DND-41 (cell line): ENCODE measurements around the gene CTBP2.

ENCODE experiments used
- ATAC-seq: fragments of 200-7000 bp; cut with Tn5 transposase; 3 replicates; pipeline ENCODE4 v1.9.1; 2021; ENCODE audit warnings: low read depth; ENCODE audit not compliant: insufficient read depth
- DNase-seq: peaks from one replicate; pipeline ENCODE4 v3.0.0-alpha.2; 2020
- H2AFZ ChIP-seq: 2 replicates; pipeline ENCODE4 v1.6.0; 2012; ENCODE audit warnings: low read depth, low read length
- H3K27ac ChIP-seq: 2 replicates; pipeline ENCODE4 v1.5.1; 2012; ENCODE audit warnings: low read length, inconsistent platforms
- H3K27me3 ChIP-seq: fragments of 200-600 bp; sonication (generic); 2 replicates; pipeline ENCODE4 v1.6.0; 2012; ENCODE audit warnings: low read length, mild to moderate bottlenecking, inconsistent platforms; ENCODE audit not compliant: insufficient read depth, poor library complexity
- H3K36me3 ChIP-seq: 2 replicates; pipeline ENCODE4 v1.5.1; 2012; ENCODE audit warnings: low read length, inconsistent platforms; ENCODE audit not compliant: insufficient read depth
- H3K4me1 ChIP-seq: 2 replicates; pipeline ENCODE4 v1.5.1; 2012; ENCODE audit warnings: mild to moderate bottlenecking, low read length; ENCODE audit not compliant: insufficient read depth
- H3K4me2 ChIP-seq: 2 replicates; pipeline ENCODE4 v1.6.0; 2012; ENCODE audit warnings: mild to moderate bottlenecking, moderate library complexity, low read length, inconsistent platforms; ENCODE audit not compliant: insufficient read depth
- H3K4me3 ChIP-seq, 2 experiments: fragments of 200-600 bp in 1 of 2; shearing (Covaris generic) in 1 of 2; 2 replicates each; pipeline ENCODE4 v1.5.1; 2012 to 2016; ENCODE audit warnings: inconsistent platforms in 2 of 2, low read length in 2 of 2, mild to moderate bottlenecking in 2 of 2, low read depth in 1 of 2, moderate library complexity in 1 of 2
- H3K79me2 ChIP-seq: 2 replicates; pipeline ENCODE4 v1.6.0; 2012; ENCODE audit warnings: low read length, inconsistent platforms; ENCODE audit not compliant: insufficient read depth
- H3K9ac ChIP-seq: 2 replicates; pipeline ENCODE4 v1.6.0; 2012; ENCODE audit warnings: low read depth, mild to moderate bottlenecking, inconsistent platforms, low read length, moderate library complexity
- H3K9me3 ChIP-seq: 2 replicates; pipeline ENCODE4 v1.5.1; 2012; ENCODE audit warnings: low read length, moderate library complexity, mild to moderate bottlenecking, inconsistent platforms; ENCODE audit not compliant: insufficient read depth, severe bottlenecking
- H4K20me1 ChIP-seq: 2 replicates; pipeline ENCODE4 v1.6.0; 2012; ENCODE audit warnings: low read length; ENCODE audit not compliant: insufficient read depth
- EZH2 ChIP-seq: IDR thresholded peaks from 3 replicates; pipeline ENCODE4 v1.6.1; 2012; ENCODE audit warnings: borderline replicate concordance, low read depth, mild to moderate bottlenecking, moderate library complexity, low read length, inconsistent platforms; ENCODE audit not compliant: severe bottlenecking
- TF ChIP-seq, protein P1 (sequence below): IDR thresholded peaks from 2 replicates; pipeline ENCODE4 v1.5.1; 2012; ENCODE audit warnings: borderline replicate concordance, low read length, moderate library complexity, mild to moderate bottlenecking; ENCODE audit not compliant: poor library complexity, severe bottlenecking; ENCODE audit errors: extremely low read depth

Gene CTBP2

GRCh38 chr10:125142946-125143345 lies 17.4 kb downstream of the CTBP2 start:
- Histone ChIP-seq H3K4me3 (no peak overlapping the region), H4K20me1 (peaks cover 68% of the 10 kb centered on the region), H3K27me3 (no peaks in the 10 kb centered on the region), H3K9me3 (no peaks in the 10 kb centered on the region), H3K9ac (no peak overlapping the region), H3K27ac (no peak overlapping the region), H2AFZ (no peak overlapping the region), H3K4me2 (no peak overlapping the region), H3K4me1 (no peaks in the 10 kb centered on the region), H3K79me2 (peaks cover 93% of the 10 kb centered on the region), H3K36me3 (peaks cover 9% of the 10 kb centered on the region)
- ATAC-seq: no peak
- TF ChIP-seq EZH2: no peak
- TF ChIP-seq, protein P1, sequence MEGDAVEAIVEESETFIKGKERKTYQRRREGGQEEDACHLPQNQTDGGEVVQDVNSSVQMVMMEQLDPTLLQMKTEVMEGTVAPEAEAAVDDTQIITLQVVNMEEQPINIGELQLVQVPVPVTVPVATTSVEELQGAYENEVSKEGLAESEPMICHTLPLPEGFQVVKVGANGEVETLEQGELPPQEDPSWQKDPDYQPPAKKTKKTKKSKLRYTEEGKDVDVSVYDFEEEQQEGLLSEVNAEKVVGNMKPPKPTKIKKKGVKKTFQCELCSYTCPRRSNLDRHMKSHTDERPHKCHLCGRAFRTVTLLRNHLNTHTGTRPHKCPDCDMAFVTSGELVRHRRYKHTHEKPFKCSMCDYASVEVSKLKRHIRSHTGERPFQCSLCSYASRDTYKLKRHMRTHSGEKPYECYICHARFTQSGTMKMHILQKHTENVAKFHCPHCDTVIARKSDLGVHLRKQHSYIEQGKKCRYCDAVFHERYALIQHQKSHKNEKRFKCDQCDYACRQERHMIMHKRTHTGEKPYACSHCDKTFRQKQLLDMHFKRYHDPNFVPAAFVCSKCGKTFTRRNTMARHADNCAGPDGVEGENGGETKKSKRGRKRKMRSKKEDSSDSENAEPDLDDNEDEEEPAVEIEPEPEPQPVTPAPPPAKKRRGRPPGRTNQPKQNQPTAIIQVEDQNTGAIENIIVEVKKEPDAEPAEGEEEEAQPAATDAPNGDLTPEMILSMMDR: no peak
- DNase-seq: no peak

- H3K27me3 ChIP-seq: no peaks in the 10 kb centered on the region
- H3K9ac ChIP-seq: no peak overlapping the region
- H3K9me3 ChIP-seq: no peaks in the 10 kb centered on the region
- H2AFZ ChIP-seq: no peak overlapping the region
- no peak overlapping the region for H3K4me2 ChIP-seq
- peaks cover 10% of the 10 kb centered on the region for H3K36me3 ChIP-seq
- ATAC-seq (no peak), DNase-seq (no peak)
- H4K20me1 ChIP-seq: peaks cover 66% of the 10 kb centered on the region
- peaks cover 93% of the 10 kb centered on the region for H3K79me2 ChIP-seq
- no peak overlapping the region for H3K4me3 ChIP-seq
- no peaks in the 10 kb centered on the region for H3K4me1 ChIP-seq
- TF ChIP-seq EZH2: no peak
- TF ChIP-seq, protein P1: no peak
- 0 out of 2 replicates have a peak overlapping the region, but pooled peaks have one; percentile 28 for H3K27ac ChIP-seq
These were observed 18.4 kb downstream of the CTBP2 start for GRCh38 chr10:125141860-125142484.

GRCh38 chr10:125141150-125141859 lies 19.1 kb downstream of the CTBP2 start:
- Histone ChIP-seq H3K27me3 (no peaks in the 10 kb centered on the region), H3K79me2 (peaks cover 93% of the 10 kb centered on the region), H3K4me3 (no peak overlapping the region), H3K27ac (peak overlapping the region; percentile 28; the same call in 1 of the 2 replicates), H2AFZ (no peak overlapping the region), H3K9me3 (no peaks in the 10 kb centered on the region), H3K4me2 (no peak overlapping the region), H3K9ac (no peak overlapping the region), H3K4me1 (no peaks in the 10 kb centered on the region), H3K36me3 (peaks cover 10% of the 10 kb centered on the region), H4K20me1 (peaks cover 67% of the 10 kb centered on the region)
- TF ChIP-seq, protein P1: no peak
- TF ChIP-seq EZH2: no peak
- ATAC-seq (no peak), DNase-seq (no peak)
